Cerebellar nuclear complex (tissue), 1 donor: ENCODE results near the gene NPFF.
"Not testable (repeated sequence)": the region's sequence is repeated elsewhere in the genome, so short reads cannot be mapped to it uniquely, and the experiment has no call there.

ENCODE experiments used
- DNase-seq, 2 experiments: peaks; one replicate each; lab custom pipeline; 2025; lab: John Stamatoyannopoulos, UW

Gene NPFF

DNA sequence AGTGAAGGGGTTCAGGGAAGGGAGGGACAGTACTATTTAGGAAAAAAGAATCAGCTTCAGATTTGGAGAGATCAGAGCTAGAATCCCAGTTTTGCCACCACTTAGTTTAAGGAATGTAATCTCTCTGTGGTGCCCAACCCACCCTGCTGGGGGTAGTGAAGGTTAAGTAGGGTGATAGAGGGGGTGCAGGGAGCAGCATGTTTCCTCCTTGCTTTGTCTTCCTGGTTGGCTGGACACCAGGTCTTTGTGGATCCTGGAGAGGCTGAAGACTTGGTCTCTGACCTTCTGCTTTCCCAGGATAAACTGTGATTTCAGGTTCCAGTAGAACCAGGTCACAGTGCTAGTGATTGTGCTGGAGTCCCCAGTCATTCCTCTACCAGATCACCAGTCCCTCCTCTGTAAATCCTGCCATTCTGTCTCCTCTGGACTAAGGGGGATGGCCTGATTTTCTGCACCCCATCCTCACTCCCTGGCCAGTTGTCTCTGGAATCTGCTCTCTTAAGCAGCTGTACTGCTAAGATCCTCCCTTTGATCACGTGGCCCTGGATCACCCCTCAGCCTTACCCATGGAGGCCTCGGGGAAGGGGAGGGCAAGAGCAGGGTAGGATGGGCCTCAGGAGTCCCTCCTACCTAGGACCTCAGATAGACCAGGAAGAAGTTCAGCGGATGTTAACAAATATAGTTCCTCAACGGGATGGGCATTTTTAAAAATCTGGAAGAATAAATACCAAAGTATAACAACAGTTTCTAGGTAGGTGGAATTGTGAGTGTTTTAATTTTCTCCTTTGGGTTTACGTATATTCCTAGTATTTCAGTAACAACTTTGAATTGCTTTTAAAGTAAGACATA lies 11.2 kb downstream of the NPFF start:
- no peak for DNase-seq

DNA sequence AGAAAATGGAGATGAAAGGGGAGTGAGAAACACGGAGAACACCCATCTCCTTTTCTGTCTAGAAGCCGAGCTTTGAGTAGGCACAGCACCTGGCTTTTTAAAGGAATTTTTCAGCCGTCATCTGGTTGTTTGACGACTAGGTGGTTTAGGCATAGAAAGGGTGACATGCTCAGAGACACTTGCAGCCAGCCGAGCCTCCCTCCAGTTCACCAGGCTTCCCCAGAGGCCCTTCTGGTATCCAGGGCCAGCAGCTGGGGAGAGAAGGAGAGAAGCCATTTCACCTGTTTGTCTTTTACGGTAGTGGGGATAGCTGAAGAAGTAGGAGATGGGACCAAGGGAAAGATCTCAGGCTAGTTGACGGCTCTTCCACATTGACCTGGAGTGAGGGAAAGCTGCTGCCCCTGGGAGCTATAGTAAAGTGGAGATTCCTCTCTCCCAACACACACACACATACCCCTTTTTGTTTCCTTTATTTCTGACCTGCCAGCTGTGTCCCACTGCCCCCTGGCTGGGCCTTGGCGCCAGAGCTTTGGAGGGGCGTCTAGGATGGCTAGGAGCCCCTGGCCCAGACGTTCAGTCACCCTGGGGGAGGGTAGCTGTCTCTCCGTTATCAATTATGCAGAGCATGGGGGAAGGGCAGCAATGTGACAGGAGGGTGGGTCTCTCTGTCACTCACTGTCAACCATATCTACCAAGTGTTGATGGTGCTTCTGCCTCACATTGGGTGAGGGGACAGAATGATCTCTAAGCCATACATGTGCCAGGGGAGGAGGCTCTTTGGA lies 13.5 kb downstream of the NPFF start:
- no peak for DNase-seq

DNA sequence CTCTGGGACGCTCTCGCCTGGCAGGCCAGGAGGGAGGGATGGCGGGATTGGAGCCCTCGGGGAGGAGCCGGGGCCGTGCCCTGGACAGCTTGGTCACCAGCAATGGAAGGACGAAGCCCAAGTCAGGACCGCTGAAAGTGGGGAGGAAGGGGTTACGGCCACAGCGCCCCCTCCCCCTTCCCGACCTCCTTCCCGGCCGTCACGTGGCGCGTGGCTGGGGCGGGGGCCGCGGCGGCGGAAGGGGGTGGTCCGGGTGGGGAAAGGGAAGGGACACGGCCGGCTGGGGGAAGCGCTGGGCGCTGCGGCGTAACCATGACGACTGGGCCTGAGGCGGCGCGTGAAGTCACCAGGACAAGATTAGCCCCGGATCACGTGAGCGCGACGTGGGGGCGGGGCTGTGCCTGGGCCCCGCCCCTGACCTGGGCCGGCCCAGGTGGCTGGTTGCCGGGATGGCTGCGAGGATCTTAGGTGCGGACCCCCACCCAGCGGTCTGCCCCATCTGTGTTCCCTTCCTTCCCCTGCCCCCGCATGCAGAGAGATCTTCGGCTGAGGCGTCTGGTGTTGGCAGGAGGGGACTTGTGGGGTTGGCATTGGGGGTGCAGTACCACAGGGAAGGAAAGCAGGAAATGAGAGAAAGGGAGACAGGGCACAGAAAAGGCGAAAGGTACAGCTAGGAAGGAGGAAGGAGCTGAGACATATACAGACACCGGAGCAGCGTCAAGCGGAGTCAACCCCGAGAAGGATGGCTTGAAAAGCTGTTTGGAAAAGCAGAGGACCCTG lies 14.3 kb downstream of the NPFF start:
- peak in 1 of 2 experiments; percentile 75 for DNase-seq

DNA sequence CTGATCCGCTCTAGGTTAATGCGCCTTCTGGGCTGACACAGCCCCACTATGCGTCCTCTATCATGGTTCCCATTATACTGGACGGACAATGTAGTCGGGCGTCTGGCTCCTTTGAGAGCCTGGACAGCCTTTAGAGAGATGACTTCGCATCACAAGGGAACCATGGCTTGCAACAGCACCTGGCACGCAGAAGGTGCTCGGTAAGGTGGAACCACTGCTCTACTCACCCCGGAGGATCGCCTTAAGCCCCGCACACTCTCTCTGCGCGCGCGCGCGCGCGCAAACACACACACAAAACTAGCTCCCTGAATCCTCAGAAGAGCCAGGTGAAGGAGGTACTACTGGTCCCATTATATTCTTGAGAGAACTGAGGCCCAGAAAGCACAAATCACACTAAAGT lies 15.1 kb downstream of the NPFF start:
- no peak for DNase-seq

DNA sequence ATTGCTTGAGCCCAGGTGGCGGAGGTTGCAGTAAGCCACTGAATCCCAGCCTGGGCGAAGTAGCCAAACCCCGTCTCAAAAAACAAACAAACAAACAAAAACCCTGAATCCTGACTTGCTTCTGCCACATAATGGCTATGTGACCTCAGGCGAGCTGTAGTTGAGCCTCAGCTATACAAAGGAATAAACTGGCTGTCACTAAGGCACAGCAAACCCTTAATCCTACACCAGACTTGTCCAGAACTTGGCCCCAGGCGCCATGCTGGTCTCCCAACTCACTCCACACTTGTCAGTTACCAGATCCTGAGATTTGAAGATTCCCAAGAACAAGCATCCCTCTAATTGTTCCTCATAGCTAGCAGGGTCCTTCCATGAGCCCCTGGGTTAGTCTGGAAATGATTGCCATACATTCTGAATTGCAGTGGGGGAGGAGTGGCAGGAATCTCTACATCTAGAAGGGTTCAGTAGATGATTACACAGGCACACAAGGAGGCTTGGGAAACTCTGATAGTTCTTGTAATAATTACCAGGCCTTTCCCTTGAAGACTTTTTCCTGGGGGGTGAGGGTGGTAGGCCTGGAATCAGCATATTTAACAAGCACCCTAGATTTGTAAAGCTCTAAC lies 17.9 kb downstream of the NPFF start:
- DNase-seq, result no peak

DNA sequence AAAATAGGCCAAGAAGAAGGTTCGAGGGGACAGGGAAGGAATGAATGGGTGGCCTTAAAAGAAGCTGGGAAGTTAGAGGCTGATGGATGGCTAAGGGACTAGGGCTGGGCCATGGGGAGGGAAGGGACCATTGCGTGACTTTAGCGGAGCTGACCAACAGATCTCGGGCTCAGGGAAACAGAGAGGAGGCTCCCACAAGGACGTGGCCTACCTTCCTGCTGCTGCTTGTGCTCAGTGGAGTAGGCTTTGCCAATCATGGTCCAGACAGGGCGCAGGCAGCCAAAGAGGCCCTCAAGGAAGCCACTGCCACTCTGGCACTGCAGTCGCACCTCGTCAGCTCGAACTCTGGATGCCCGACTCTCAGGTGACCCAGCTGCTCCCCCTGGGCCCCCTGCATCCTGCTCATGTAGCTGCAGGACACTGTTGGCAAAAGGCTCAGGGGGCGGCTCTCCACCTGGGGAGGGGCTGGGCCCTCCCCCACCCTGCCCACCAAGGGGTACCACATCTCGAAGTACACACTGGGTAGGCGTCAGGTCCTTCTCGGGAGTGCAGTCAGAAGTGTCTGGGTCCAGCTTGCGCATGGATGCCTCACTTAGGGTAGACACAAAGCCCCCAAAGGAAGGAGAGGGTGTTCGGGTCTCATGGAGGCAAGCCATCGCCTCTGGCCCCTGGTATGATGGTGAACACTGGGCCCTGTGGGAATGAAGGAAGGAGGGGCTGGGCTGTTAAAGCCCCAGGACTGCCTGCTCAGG lies 20.4 kb downstream of the NPFF start:
- DNase-seq, result no peak

DNA sequence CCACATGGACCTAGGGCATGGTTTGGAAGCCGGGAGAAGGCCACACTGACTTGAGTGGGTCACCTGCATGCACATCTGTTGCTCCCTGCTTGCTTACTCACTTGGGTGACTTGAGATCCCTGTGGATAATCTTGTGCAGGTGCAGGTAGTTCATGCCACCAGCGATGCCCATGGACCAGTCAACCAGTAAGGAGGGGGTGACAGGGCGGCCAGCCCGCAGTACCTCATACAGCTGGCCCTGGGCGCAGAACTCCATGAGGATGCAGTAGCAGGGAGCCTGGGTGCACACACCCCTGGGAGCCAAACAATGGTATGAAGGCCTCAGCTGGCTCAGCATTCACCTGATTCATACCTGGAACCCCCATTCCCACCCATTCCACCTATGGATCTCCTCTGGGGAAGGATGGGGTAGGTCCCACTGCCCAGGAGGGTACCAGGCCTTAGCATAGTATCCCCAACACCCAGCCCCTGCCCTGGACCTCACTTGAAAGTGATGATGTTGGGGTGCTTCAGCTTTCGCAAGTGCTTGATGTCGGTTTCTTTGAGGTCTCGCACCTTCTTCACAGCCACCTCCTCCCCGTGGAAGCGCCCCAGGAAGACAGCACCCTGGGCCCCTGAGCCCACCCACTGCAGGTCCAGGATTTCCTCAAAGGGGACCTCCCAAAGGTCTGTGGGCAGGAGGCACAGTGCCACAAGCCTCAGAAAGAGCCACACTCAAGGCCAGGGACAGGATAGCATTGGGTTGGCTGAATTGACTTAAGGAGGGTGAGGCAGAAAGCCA lies 21.1 kb downstream of the NPFF start:
- DNase-seq, result no peak

DNA sequence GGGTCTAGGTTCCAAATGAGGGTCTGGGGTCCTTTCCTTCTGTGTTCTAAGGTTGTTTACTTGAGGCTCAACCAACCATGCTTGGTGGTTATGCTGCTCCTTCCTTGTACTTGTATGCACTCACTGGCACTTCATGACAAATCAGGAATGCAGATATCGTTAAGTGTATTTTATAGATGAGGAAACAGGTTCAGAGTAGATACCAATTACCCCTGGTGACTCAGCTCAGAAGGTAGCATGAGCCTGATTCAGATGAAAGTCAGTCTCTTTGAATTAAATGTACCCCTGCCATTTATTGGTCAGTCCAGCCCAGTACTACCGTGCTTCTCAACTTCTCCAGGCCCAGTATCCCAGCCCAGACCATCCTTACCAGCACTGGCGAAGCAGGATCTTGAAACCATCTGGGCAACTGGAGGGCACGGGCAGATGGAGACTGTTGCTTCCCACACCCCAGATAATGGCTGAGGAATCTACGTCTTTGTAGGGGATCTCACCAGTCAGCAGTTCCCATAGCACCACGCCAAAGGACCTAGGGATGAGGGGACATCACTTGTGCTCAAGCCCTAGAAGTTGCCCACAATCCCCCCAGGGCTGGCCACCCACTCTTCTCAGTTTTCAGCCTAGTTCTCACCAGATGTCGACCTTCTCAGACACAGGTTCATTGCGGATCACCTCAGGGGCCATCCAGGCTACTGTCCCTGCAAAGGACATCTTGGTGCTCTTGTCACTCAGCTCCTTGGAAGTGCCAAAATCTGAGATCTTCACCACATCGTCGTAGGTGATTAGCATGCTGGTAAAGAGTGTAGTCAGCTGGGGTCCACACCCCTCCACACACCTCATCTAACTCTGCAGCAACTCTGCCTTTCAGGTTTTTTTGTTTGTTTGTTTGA lies 22.4 kb downstream of the NPFF start:
- DNase-seq, result no peak

DNA sequence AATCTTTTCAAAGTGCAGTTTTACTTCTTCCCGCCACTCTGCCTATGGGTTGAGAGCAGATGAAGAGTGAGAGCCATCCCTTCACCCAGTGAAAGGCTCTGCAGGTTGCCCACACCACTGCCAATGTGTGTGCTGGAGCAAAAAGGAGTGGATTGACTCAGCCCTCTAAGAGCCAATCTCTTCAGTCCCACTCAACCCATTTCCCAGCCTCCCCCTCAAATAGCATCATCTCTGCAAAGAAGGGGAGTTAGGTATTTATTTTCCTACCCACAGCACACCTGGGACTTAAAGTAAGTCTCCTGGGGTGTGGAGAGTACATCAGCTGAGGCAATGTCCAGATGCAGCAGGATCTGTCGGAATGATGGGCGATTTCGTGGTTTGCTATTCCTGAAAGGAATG lies 23.3 kb downstream of the NPFF start:
- DNase-seq, result no peak

DNA sequence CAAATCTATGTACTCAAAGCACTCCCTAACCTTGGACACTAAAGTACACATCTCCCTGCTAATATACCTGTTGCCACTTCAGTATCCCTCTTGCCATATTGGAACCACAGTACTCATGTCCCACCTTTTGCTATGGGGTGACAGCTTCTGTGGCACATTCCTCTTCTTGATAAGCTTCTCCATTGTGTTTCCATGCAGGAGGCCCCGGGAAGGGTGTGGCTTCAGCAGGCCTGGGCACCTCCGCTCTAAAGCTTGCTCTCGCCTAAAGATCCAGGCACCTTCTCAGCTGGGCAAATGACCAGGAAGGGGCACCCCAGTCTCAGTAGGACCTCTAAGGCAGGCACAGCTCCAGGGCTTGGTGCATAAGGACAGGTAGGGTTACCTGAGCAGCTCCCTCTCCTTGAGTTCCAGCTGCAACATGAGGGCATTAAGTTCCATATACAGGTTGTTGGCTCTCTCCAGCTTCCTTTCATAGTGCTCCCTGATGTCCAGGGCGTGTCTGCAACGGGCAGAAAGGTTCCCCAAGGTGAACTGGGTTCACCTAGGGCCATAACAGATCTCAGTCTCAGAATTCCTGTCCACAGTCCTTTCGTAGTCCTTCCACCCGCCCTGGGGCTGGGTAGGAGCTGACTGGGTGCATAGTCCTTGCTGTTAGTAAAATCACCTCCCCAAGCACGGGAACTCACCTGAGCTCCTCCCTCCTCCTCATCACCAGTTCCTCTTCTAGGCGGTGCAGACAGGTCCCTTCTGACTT lies 23.9 kb downstream of the NPFF start:
- DNase-seq, result no peak

DNA sequence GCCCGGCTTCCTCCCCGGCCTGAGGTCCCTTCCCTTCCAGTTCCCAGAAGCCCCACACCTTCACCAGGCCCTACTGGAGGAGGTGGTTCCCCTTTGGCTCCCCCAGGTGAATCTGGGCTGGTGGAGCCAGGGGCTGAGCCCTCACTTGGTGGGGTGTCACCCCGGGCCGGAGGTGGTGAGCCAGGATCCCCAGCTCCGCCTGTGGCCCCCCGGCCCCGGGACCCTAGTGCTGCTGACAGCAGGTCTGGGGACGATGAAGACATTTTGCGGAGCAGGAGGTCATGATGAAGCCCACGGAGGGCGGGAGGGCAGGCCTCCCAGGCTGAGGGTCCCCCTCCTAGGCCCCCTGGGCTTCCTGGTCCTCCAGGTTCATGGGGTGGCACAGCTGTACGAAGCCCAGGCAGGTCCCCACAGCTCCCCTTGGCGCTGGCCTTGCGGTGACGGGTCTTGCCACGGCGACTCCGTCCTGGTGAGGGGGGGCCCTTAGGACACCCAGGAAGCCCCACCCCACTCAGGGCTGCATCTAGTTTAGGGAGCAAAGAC lies 24.6 kb downstream of the NPFF start:
- no peak for DNase-seq

DNA sequence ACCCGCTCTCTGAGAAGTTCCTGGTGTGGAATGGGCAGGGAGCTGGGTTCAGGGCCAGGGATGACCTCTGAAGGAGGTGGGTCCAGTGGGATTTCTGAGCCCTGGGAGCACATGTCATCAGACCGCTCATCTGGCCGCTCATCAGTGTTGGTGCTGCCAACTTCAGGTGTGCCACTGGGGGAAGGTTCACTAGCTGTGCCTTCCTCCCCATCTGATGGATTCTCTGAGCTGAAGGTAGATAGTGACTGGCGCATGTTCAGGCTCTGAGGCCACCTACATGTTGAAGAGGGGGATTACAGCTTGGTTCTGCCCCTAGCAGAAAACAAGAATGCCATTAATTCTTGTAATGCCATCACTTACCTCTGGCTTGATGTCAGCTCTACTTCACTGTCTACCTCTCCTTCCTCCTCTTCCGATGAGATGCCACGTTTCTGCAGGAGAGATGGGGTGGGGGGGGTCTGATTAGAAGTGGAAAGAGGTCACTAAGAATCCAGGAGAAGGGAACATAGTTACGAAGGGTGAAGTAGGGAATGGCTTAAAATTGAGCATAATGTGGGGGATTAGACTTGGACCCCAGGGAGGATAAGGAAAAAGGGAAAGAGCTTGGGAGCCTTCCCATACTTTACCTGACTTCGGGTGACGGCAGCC lies 25.2 kb downstream of the NPFF start:
- no peak for DNase-seq

DNA sequence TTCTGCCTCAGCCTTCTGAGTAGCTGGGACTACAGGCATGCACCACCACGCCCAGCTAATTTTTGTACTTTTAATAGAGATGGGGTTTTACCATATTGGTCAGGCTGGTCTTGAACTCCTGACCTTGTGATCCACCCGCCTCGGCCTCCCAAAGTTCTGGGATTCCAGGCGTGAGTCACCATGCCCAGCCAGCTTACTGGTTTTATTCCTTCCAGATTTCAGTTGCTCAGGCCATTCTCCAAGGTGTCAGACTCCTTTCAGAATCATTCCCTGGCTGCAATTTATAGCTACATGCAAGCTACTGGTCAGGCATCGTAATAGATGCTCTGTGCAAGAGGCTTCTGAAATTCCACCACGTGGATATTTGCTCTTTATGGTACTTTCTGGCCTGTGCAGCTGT lies 25.8 kb downstream of the NPFF start:
- DNase-seq, result not testable (repeated sequence)

DNA sequence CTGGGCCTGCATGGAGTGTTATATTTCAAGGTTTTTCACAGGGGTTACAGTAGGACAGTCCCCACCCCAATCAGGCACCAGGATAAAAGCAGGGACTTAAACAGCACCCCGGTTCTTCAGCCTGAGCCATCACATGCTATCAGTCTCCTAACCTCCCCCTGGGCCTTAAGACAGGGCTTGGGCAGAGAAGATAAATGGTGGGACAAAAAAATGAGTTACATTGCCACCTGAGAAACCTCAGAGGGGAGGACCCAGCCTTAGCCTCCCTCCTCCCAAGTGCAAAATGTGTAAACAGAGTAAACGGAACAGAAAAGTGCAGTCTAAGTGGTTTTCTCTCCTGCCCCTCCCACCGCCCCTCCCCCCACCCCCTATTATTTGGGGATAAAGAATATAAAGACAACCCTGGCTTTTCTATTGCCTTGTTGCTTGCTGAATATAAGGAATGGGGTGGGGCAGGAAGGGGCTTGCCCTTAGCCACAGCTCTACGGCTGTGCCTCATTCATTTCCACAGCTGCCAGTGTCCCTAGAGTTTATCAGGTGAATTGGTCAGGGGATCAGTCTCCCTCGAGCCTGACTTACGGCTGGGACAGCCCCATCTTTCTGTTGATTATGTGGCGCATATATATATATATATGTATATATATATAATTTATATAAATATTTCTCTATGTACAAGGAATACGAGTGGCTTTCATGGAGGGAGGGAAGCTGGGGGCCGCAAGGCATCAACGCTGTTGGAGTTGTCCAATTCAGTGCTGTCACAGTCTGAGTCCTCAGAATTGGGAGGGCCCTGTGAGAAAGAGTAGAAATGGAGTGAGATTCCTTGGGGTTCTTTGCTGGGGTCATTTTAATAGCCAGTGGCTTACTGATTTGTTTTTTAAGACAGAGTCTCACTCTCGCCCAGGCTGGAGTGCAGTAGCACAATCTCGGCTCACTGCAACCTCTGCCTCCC lies 26.5 kb downstream of the NPFF start:
- no peak for DNase-seq

DNA sequence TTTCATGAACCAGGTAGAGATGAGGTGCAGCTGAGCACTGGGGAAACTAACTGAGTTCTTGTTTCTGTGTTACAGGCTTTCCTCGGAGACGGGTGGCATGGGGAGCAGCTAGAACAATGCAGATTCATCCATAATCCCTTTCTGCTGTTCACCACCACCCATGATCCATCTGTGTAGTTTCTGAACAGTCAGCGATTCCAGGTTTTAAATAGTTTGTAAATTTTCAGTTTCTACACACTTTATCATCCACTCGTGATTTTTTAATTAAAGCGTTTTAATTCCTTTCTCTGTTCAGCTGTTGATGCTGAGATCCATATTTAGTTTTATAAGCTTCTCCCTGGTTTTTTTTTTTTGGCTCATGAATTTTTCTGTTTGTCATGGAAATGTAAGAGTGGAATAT lies 28.0 kb downstream of the NPFF start:
- DNase-seq, result no peak

DNA sequence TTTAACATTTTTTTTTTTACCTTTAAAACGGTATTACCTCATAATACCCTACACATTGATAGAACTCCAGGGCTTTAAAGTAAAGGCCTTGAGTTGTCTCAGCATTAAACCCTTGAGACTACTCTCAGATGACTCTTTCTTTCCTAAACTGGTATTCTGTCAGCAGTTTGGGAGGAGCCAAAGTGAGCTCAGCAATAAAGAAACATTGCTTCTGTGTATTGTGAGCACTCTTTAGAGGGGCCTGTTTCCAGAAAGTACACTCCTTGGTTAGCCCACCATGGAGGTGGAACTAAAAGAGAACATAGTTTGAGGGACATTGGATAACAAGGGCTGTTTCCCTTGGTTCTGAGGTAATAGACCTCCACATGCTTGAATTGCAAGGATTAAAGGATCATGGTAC lies 28.4 kb downstream of the NPFF start:
- DNase-seq, result no peak

DNA sequence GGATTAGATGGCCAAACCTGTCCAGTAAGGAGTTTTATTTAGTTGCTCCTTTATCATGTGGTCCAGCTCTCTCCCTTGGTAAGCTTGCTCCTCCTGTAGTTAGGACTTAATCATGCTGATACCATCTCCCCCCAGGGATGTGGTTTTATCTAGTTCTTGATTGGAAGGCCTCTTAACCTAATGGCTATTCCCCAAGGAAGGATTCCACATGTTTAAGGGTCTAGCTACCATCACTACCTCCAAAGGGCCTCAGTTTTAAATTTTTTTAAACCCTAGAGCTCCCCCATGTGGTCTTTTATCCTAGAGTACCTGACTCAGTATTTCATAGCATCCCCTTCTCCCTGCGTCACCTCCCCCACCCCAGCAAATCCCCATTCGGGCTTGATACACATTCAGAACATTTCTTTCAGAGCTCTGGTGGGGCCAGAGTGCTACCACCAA lies 30.5 kb downstream of the NPFF start:
- DNase-seq, result no peak
